Naive B cell (primary cell): ENCODE data around the gene ASXL1. TPM values are rescaled to one million over a fixed set of nuclear protein-coding genes. Genes with fewer than 3 reads are reported as not detected.
A peak's percentile ranks its signal among the peaks of the same experiment; 100 is the strongest.
"Not testable (repeated sequence)": the region's sequence is repeated elsewhere in the genome, so short reads cannot be mapped to it uniquely, and the experiment has no call there.

ENCODE experiments used
- ATAC-seq, 2 donors: fragments of 150-1000 bp; cut with Tn5 transposase; 2 replicates each; pipeline ENCODE4 v1.10.0; 2021; ENCODE audit warnings: low read depth in 2 of 2, mild to moderate bottlenecking in 2 of 2, moderate library complexity in 2 of 2
- DNase-seq: peaks from one replicate; pipeline ENCODE4 v3.0.0; 2022
- H3K27ac Mint-ChIP-seq, 6 donors: one replicate each; pipeline ENCODE4 v1.8.0; 2020 to 2022; ENCODE audit warnings: mild to moderate bottlenecking in 6 of 6, mixed read lengths in 6 of 6, moderate library complexity in 5 of 6, inconsistent platforms in 2 of 6
- H3K27me3 Mint-ChIP-seq, 3 donors: one replicate each; pipeline ENCODE4 v1.8.0; 2021 to 2022; ENCODE audit warnings: mixed read lengths in 3 of 3, mild to moderate bottlenecking in 1 of 3
- H3K36me3 Mint-ChIP-seq, 2 donors: one replicate each; pipeline ENCODE4 v1.8.0; 2020 to 2022; ENCODE audit warnings: mixed read lengths in 2 of 2, inconsistent platforms in 1 of 2, mild to moderate bottlenecking in 1 of 2
- H3K4me1 Mint-ChIP-seq, 3 donors: one replicate each; pipeline ENCODE4 v1.8.0; 2020 to 2022; ENCODE audit warnings: mixed read lengths in 3 of 3, inconsistent platforms in 1 of 3, mild to moderate bottlenecking in 1 of 3, moderate library complexity in 1 of 3
- H3K4me3 Mint-ChIP-seq, 8 donors: one replicate each; pipeline ENCODE4 v1.8.0; 2020 to 2022; ENCODE audit warnings: mild to moderate bottlenecking in 8 of 8, mixed read lengths in 8 of 8, moderate library complexity in 8 of 8, inconsistent platforms in 2 of 8
- H3K9me3 Mint-ChIP-seq, 7 donors: one replicate each; pipeline ENCODE4 v1.8.0; 2020 to 2022; ENCODE audit warnings: mixed read lengths in 7 of 7, mild to moderate bottlenecking in 5 of 7, inconsistent platforms in 2 of 7, moderate library complexity in 1 of 7
- polyA plus RNA-seq, 6 donors: library from polyadenylated mRNA; unstranded; fragments of 300-500 nt; fragmentation: Illumina TruSeq; gene quantifications; one replicate each; pipeline ENCODE4 v1.2.3, GENCODE V29; 2021; ENCODE audit warnings: low read depth in 6 of 6

Gene ASXL1
- polyA plus RNA-seq, 6 donors from 2014 or later = 9.4 to 22.6 (median 13.0) TPM

GRCh38 chr20:32407131-32407750, 49.1 kb downstream of the ASXL1 start:
- not testable (repeated sequence) for H3K27me3 Mint-ChIP-seq, H3K9me3 Mint-ChIP-seq, ATAC-seq, H3K36me3 Mint-ChIP-seq, DNase-seq
- H3K27ac Mint-ChIP-seq = peak overlapping the region in 5 of 6 donors; percentile 24 to 89 (median 53)
- H3K4me1 Mint-ChIP-seq = peaks cover 26 to 43% (median 31%) of the 10 kb centered on the region in 3 donors
- peak overlapping the region in 2 of 8 donors; percentile 15 to 81 for H3K4me3 Mint-ChIP-seq

DNA sequence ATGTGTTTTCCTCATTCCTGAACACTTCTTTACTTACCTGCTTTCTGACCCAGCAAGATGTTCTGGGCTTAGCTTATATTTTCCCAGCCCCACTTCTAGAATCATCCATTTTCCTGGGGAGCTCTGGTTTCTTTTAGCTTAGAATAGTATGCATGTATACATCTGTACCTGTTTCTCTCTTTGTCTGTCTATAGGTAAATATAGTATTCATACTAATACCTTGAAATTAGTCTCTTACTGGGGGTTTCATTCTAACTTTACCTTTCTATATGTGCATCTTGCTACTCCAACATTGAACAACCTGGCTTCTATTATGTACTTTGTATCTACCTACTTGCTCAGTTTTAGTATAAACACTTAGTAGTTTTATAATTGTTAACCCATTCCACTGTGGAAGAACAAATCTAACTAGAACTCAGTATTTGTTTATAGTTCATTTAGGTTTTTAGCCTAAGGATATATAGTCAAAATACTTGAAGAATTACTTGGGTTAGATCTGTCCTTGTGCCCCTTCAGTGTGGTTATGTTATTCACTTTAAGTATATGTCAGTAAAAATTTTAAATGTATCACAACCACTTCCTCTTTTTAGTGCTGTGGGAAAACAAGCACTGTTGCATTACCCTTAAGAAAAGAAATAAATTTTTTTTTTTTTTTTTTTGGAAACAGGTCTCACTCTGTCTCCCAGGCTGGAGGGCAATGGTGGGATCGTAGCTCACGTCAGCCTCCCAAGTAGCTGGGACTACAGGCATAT, 54.0 kb downstream of the ASXL1 start:
- ATAC-seq = peak; percentile 87 to 88
- H3K4me3 Mint-ChIP-seq = peak overlapping the region in 7 of 8 donors; percentile 9 to 88 (median 50)
- no peaks in the 10 kb centered on the region for H3K27me3 Mint-ChIP-seq
- H3K36me3 Mint-ChIP-seq = peaks cover 4 to 8% of the 10 kb centered on the region in 2 donors
- no peaks in the 10 kb centered on the region for H3K9me3 Mint-ChIP-seq
- H3K27ac Mint-ChIP-seq = peak overlapping the region in 5 of 6 donors; percentile 56 to 98 (median 69)
- peak; percentile 26 for DNase-seq
- H3K4me1 Mint-ChIP-seq = peaks cover 45 to 58% (median 48%) of the 10 kb centered on the region in 3 donors

- DNase-seq (no peak), ATAC-seq (no peak)
- Mint-ChIP-seq H3K4me3 (no peak overlapping the region), H3K9me3 (no peaks in the 10 kb centered on the region), H3K36me3 (peaks cover 0 to 8% of the 10 kb centered on the region in 2 donors), H3K27ac (peak overlapping the region; percentile 0 to 71 (median 36)), H3K4me1 (peaks cover 46 to 49% (median 47%) of the 10 kb centered on the region in 3 donors), H3K27me3 (no peaks in the 10 kb centered on the region)
Measured at GRCh38 chr20:32415494-32415893, 57.4 kb downstream of the ASXL1 start.

- no peaks in the 10 kb centered on the region for H3K27me3 Mint-ChIP-seq
Measured at GRCh38 chr20:32416206-32416605, 58.1 kb downstream of the ASXL1 start.

DNA sequence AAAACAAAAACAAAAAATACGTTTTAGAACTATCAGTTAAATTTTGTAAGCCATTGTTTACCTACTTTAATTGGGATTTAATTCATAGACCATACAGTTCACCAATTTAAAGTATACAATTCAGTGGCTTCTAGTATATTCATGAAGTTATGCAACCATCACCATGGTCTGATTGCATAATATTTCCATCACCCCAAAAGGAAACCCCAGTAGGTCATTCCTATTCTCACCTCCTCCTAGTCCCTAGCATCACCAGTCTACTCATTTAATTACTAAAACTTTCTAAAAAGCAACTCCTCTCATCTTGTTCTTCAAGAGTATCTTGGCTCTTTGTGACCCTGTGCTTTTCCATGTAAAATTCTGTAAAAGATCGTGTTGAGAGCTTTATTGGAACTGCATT, 60.2 kb downstream of the ASXL1 start:
- Mint-ChIP-seq H3K9me3 (no peaks in the 10 kb centered on the region), H3K36me3 (peaks cover under 1 to 4% of the 10 kb centered on the region in 2 donors), H3K27me3 (no peaks in the 10 kb centered on the region), H3K4me3 (no peak overlapping the region), H3K27ac (no peak overlapping the region), H3K4me1 (peaks cover 28 to 41% (median 30%) of the 10 kb centered on the region in 3 donors)
- no peak for ATAC-seq
- no peak for DNase-seq

More at GRCh38 chr20:32416206-32416605, 58.1 kb downstream of the ASXL1 start:
- ATAC-seq (no peak), DNase-seq (no peak)
- H3K9me3 Mint-ChIP-seq = no peaks in the 10 kb centered on the region
- H3K4me3 Mint-ChIP-seq = no peak overlapping the region
- peaks cover 46 to 50% (median 49%) of the 10 kb centered on the region in 3 donors for H3K4me1 Mint-ChIP-seq
- H3K36me3 Mint-ChIP-seq = peaks cover 0 to 8% of the 10 kb centered on the region in 2 donors
- no peak overlapping the region for H3K27ac Mint-ChIP-seq

DNA sequence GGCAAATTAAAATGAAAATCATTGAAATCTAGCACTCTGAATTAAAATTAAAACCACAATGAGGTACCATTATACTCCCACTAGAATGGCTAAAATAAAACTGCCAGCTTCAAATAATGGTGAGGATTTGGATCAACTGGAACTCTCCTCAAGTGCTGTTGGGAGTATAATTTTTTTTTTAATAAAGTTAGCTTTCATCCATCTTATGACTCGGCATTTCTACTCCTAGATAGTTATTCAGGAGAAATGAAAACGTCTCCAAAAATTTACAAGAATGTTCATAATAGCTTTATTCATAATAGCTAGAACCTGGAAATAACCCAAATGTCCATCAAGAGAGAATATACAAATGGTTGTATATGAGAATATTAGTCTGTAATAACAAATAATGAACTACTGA, 63.2 kb downstream of the ASXL1 start:
- DNase-seq = no peak
- Mint-ChIP-seq H3K27me3 (no peaks in the 10 kb centered on the region), H3K4me1 (peaks cover 4 to 16% (median 4%) of the 10 kb centered on the region in 3 donors), H3K9me3 (no peaks in the 10 kb centered on the region), H3K36me3 (peaks cover 0 to 4% of the 10 kb centered on the region in 2 donors), H3K27ac (no peak overlapping the region), H3K4me3 (no peak overlapping the region)
- no peak for ATAC-seq

DNA sequence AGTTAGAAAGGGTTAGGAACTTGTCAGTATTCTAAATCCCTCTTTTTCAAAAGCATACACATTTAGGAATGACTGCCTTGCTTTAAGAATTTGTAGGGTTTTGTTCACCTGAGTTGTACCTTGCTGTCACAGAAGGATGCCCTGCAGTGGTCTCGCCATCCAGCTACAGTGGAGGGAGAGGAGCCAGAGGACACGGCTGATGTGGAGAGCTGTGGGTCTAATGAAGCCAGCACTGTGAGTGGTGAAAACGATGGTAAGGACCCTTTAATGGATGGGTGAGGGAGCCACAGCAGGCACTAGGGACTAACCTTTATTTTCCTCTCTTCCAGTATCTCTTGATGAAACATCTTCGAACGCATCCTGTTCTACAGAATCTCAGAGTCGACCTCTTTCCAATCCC, 69.9 kb downstream of the ASXL1 start:
- Mint-ChIP-seq H3K27ac (peak overlapping the region in 3 of 6 donors; percentile 5 to 89 (median 48)), H3K4me3 (no peak overlapping the region), H3K36me3 (peaks cover 22 to 33% of the 10 kb centered on the region in 2 donors), H3K27me3 (no peaks in the 10 kb centered on the region), H3K4me1 (peaks cover 0 to 10% (median 0%) of the 10 kb centered on the region in 3 donors), H3K9me3 (no peaks in the 10 kb centered on the region)
- no peak for DNase-seq
- no peak for ATAC-seq

- no peak for DNase-seq
Measured at GRCh38 chr20:32429343-32429742, 71.2 kb downstream of the ASXL1 start.

GRCh38 chr20:32429745-32430360, 71.7 kb downstream of the ASXL1 start:
- Mint-ChIP-seq H3K9me3 (no peaks in the 10 kb centered on the region), H3K36me3 (peaks cover 32 to 38% of the 10 kb centered on the region in 2 donors), H3K4me1 (peaks cover 0 to 10% (median 0%) of the 10 kb centered on the region in 3 donors), H3K4me3 (no peak overlapping the region), H3K27me3 (no peaks in the 10 kb centered on the region), H3K27ac (peak overlapping the region in 1 of 6 donors; percentile 27)
- DNase-seq (no peak), ATAC-seq (no peak)

More at GRCh38 chr20:32429343-32429742, 71.2 kb downstream of the ASXL1 start:
- Mint-ChIP-seq H3K36me3 (peaks cover 32 to 38% of the 10 kb centered on the region in 2 donors), H3K9me3 (no peaks in the 10 kb centered on the region), H3K4me3 (no peak overlapping the region), H3K27ac (peak overlapping the region in 1 of 6 donors; percentile 14), H3K4me1 (peaks cover 0 to 10% (median 0%) of the 10 kb centered on the region in 3 donors), H3K27me3 (no peaks in the 10 kb centered on the region)
- ATAC-seq = no peak

- Mint-ChIP-seq H3K4me1 (peaks cover 0 to 10% (median 0%) of the 10 kb centered on the region in 3 donors), H3K36me3 (peaks cover 32 to 38% of the 10 kb centered on the region in 2 donors), H3K27me3 (no peaks in the 10 kb centered on the region), H3K27ac (no peak overlapping the region), H3K4me3 (no peak overlapping the region), H3K9me3 (no peaks in the 10 kb centered on the region)
- DNase-seq = no peak
- ATAC-seq = no peak
Measured at GRCh38 chr20:32431457-32431856, 73.3 kb downstream of the ASXL1 start.

GRCh38 chr20:32432277-32432676, 74.1 kb downstream of the ASXL1 start:
- Mint-ChIP-seq H3K4me1 (peaks cover 0 to 5% (median 0%) of the 10 kb centered on the region in 3 donors), H3K9me3 (no peaks in the 10 kb centered on the region), H3K36me3 (peaks cover 28 to 34% of the 10 kb centered on the region in 2 donors), H3K27ac (peak overlapping the region in 2 of 6 donors; percentile 2 to 33), H3K4me3 (no peak overlapping the region), H3K27me3 (no peaks in the 10 kb centered on the region)
- DNase-seq (no peak), ATAC-seq (no peak)

- Mint-ChIP-seq H3K36me3 (peaks cover 20 to 24% of the 10 kb centered on the region in 2 donors), H3K27me3 (no peaks in the 10 kb centered on the region), H3K27ac (peak overlapping the region in 1 of 6 donors; percentile 33), H3K4me3 (peak overlapping the region in 1 of 8 donors; percentile 16), H3K4me1 (peaks cover under 1 to 2% (median under 1%) of the 10 kb centered on the region in 3 donors), H3K9me3 (no peaks in the 10 kb centered on the region)
- ATAC-seq (no peak), DNase-seq (no peak)
Measured at GRCh38 chr20:32433311-32434021, 75.3 kb downstream of the ASXL1 start.

DNA sequence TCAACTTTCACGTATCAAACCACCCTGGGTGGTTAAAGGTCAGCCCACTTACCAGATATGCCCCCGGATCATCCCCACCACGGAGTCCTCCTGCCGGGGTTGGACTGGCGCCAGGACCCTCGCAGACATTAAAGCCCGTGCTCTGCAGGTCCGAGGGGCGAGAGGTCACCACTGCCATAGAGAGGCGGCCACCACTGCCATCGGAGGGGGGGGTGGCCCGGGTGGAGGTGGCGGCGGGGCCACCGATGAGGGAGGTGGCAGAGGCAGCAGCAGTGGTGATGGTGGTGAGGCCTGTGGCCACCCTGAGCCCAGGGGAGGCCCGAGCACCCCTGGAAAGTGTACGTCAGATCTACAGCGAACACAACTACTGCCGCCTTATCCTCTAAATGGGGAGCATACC, 76.3 kb downstream of the ASXL1 start:
- Mint-ChIP-seq H3K27ac (no peak overlapping the region), H3K4me1 (peaks cover 5 to 10% (median 6%) of the 10 kb centered on the region in 3 donors), H3K36me3 (peaks cover 18 to 25% of the 10 kb centered on the region in 2 donors), H3K4me3 (no peak overlapping the region), H3K9me3 (no peaks in the 10 kb centered on the region), H3K27me3 (no peaks in the 10 kb centered on the region)
- no peak for DNase-seq
- no peak for ATAC-seq
